ENCODE data around the gene SLC7A14. TPM values are rescaled to one million over a fixed set of nuclear protein-coding genes. Genes with fewer than 3 reads are reported as not detected.

Gene SLC7A14
- total RNA-seq, 1 experiment from 2014 or later: not detected

- no peaks in the 10 kb centered on the region for H3K9me2 ChIP-seq (replicated peaks; ENCODE audit: insufficient read depth, low read length)
- no peak overlapping the region for H3K9ac ChIP-seq (ENCODE audit: low read length)
- H4K20me1 ChIP-seq (ENCODE audit: insufficient read depth, low read depth, low read length): no peaks in the 10 kb centered on the region
- H3K27me3 ChIP-seq (ENCODE audit: low read length): no peaks in the 10 kb centered on the region
- no peaks in the 10 kb centered on the region for H3K4me1 ChIP-seq (ENCODE audit: low read length)
- H3K27ac ChIP-seq (ENCODE audit: low read length): no peak overlapping the region
- DNase-seq: no peak
- no peak overlapping the region for H3K4me2 ChIP-seq (ENCODE audit: low read depth, low read length, poor library complexity, severe bottlenecking)
- H3K9me3 ChIP-seq (ENCODE audit: low read length): no peaks in the 10 kb centered on the region
- no peak overlapping the region for H2AFZ ChIP-seq (ENCODE audit: low read length)
- H3K36me3 ChIP-seq (ENCODE audit: insufficient read depth, low read length): no peaks in the 10 kb centered on the region
- no peaks in the 10 kb centered on the region for H3K79me2 ChIP-seq (ENCODE audit: low read length)
- H3K4me3 ChIP-seq (ENCODE audit: low read length): no peak overlapping the region
Measured at GRCh38 chr3:170440344-170440743, 145.5 kb downstream of the SLC7A14 start.

- H3K9ac ChIP-seq (ENCODE audit: low read length): no peak overlapping the region
- no peak overlapping the region for H3K4me2 ChIP-seq (ENCODE audit: low read depth, low read length, poor library complexity, severe bottlenecking)
- H3K9me3 ChIP-seq (ENCODE audit: low read length): no peaks in the 10 kb centered on the region
- H3K36me3 ChIP-seq (ENCODE audit: insufficient read depth, low read length): no peaks in the 10 kb centered on the region
- no peak overlapping the region for H3K27ac ChIP-seq (ENCODE audit: low read length)
- no peaks in the 10 kb centered on the region for H3K79me2 ChIP-seq (ENCODE audit: low read length)
- H3K27me3 ChIP-seq (ENCODE audit: low read length): no peaks in the 10 kb centered on the region
- no peak for DNase-seq
- H3K4me1 ChIP-seq (ENCODE audit: low read length): no peaks in the 10 kb centered on the region
- H3K9me2 ChIP-seq (replicated peaks; ENCODE audit: insufficient read depth, low read length): no peaks in the 10 kb centered on the region
- H2AFZ ChIP-seq (ENCODE audit: low read length): no peak overlapping the region
- H3K4me3 ChIP-seq (ENCODE audit: low read length): no peak overlapping the region
- H4K20me1 ChIP-seq (ENCODE audit: insufficient read depth, low read depth, low read length): no peaks in the 10 kb centered on the region
Measured at GRCh38 chr3:170438836-170439235, 147.0 kb downstream of the SLC7A14 start.

- no peak overlapping the region for H3K4me3 ChIP-seq (ENCODE audit: low read length)
- no peaks in the 10 kb centered on the region for H3K79me2 ChIP-seq (ENCODE audit: low read length)
- no peaks in the 10 kb centered on the region for H3K4me1 ChIP-seq (ENCODE audit: low read length)
- no peak overlapping the region for H2AFZ ChIP-seq (ENCODE audit: low read length)
- no peaks in the 10 kb centered on the region for H3K9me3 ChIP-seq (ENCODE audit: low read length)
- no peaks in the 10 kb centered on the region for H3K27me3 ChIP-seq (ENCODE audit: low read length)
- no peaks in the 10 kb centered on the region for H3K36me3 ChIP-seq (ENCODE audit: insufficient read depth, low read length)
- H4K20me1 ChIP-seq (ENCODE audit: insufficient read depth, low read depth, low read length): no peaks in the 10 kb centered on the region
- no peak overlapping the region for H3K4me2 ChIP-seq (ENCODE audit: low read depth, low read length, poor library complexity, severe bottlenecking)
- H3K9ac ChIP-seq (ENCODE audit: low read length): no peak overlapping the region
- no peaks in the 10 kb centered on the region for H3K9me2 ChIP-seq (replicated peaks; ENCODE audit: insufficient read depth, low read length)
- no peak overlapping the region for H3K27ac ChIP-seq (ENCODE audit: low read length)
- no peak for DNase-seq
Measured at GRCh38 chr3:170437696-170438407, 148.0 kb downstream of the SLC7A14 start.

- Histone ChIP-seq H3K9me2 (replicated peaks; ENCODE audit: insufficient read depth, low read length) (no peaks in the 10 kb centered on the region), H4K20me1 (ENCODE audit: insufficient read depth, low read depth, low read length) (no peaks in the 10 kb centered on the region), H3K4me1 (ENCODE audit: low read length) (no peaks in the 10 kb centered on the region), H3K9me3 (ENCODE audit: low read length) (no peaks in the 10 kb centered on the region), H3K79me2 (ENCODE audit: low read length) (no peaks in the 10 kb centered on the region), H3K4me3 (ENCODE audit: low read length) (no peak overlapping the region), H3K9ac (ENCODE audit: low read length) (no peak overlapping the region), H3K27ac (ENCODE audit: low read length) (no peak overlapping the region), H2AFZ (ENCODE audit: low read length) (no peak overlapping the region), H3K27me3 (ENCODE audit: low read length) (no peaks in the 10 kb centered on the region), H3K36me3 (ENCODE audit: insufficient read depth, low read length) (no peaks in the 10 kb centered on the region), H3K4me2 (ENCODE audit: low read depth, low read length, poor library complexity, severe bottlenecking) (no peak overlapping the region)
- no peak for DNase-seq
Measured at GRCh38 chr3:170437176-170437575, 148.7 kb downstream of the SLC7A14 start.

GRCh38 chr3:170436697-170437096 lies 149.2 kb downstream of the SLC7A14 start:
- Histone ChIP-seq H3K4me3 (ENCODE audit: low read length) (no peak overlapping the region), H3K36me3 (ENCODE audit: insufficient read depth, low read length) (no peaks in the 10 kb centered on the region), H3K4me2 (ENCODE audit: low read depth, low read length, poor library complexity, severe bottlenecking) (no peak overlapping the region), H3K79me2 (ENCODE audit: low read length) (no peaks in the 10 kb centered on the region), H4K20me1 (ENCODE audit: insufficient read depth, low read depth, low read length) (no peaks in the 10 kb centered on the region), H3K9ac (ENCODE audit: low read length) (no peak overlapping the region), H3K27ac (ENCODE audit: low read length) (no peak overlapping the region), H3K9me3 (ENCODE audit: low read length) (no peaks in the 10 kb centered on the region), H2AFZ (ENCODE audit: low read length) (no peak overlapping the region), H3K9me2 (replicated peaks; ENCODE audit: insufficient read depth, low read length) (no peaks in the 10 kb centered on the region), H3K27me3 (ENCODE audit: low read length) (no peaks in the 10 kb centered on the region), H3K4me1 (ENCODE audit: low read length) (no peaks in the 10 kb centered on the region)
- DNase-seq: no peak

- no peaks in the 10 kb centered on the region for H4K20me1 ChIP-seq (ENCODE audit: insufficient read depth, low read depth, low read length)
- no peak overlapping the region for H3K4me2 ChIP-seq (ENCODE audit: low read depth, low read length, poor library complexity, severe bottlenecking)
- no peak overlapping the region for H3K27ac ChIP-seq (ENCODE audit: low read length)
- no peak overlapping the region for H3K4me3 ChIP-seq (ENCODE audit: low read length)
- H3K9me3 ChIP-seq (ENCODE audit: low read length): no peaks in the 10 kb centered on the region
- H3K36me3 ChIP-seq (ENCODE audit: insufficient read depth, low read length): no peaks in the 10 kb centered on the region
- H3K27me3 ChIP-seq (ENCODE audit: low read length): no peaks in the 10 kb centered on the region
- no peaks in the 10 kb centered on the region for H3K79me2 ChIP-seq (ENCODE audit: low read length)
- H2AFZ ChIP-seq (ENCODE audit: low read length): no peak overlapping the region
- no peaks in the 10 kb centered on the region for H3K9me2 ChIP-seq (replicated peaks; ENCODE audit: insufficient read depth, low read length)
- H3K9ac ChIP-seq (ENCODE audit: low read length): no peak overlapping the region
- DNase-seq: no peak
- H3K4me1 ChIP-seq (ENCODE audit: low read length): no peaks in the 10 kb centered on the region
Measured at GRCh38 chr3:170432416-170432815, 153.5 kb downstream of the SLC7A14 start.

- H3K27ac ChIP-seq (ENCODE audit: low read length): no peak overlapping the region
- H4K20me1 ChIP-seq (ENCODE audit: insufficient read depth, low read depth, low read length): no peaks in the 10 kb centered on the region
- no peak overlapping the region for H3K9ac ChIP-seq (ENCODE audit: low read length)
- H3K79me2 ChIP-seq (ENCODE audit: low read length): no peaks in the 10 kb centered on the region
- no peak for DNase-seq
- H3K9me2 ChIP-seq (replicated peaks; ENCODE audit: insufficient read depth, low read length): no peaks in the 10 kb centered on the region
- H3K9me3 ChIP-seq (ENCODE audit: low read length): no peaks in the 10 kb centered on the region
- no peak overlapping the region for H3K4me2 ChIP-seq (ENCODE audit: low read depth, low read length, poor library complexity, severe bottlenecking)
- H3K36me3 ChIP-seq (ENCODE audit: insufficient read depth, low read length): no peaks in the 10 kb centered on the region
- no peak overlapping the region for H2AFZ ChIP-seq (ENCODE audit: low read length)
- no peak overlapping the region for H3K4me3 ChIP-seq (ENCODE audit: low read length)
- H3K27me3 ChIP-seq (ENCODE audit: low read length): no peaks in the 10 kb centered on the region
- no peaks in the 10 kb centered on the region for H3K4me1 ChIP-seq (ENCODE audit: low read length)
Measured at GRCh38 chr3:170431054-170431453, 154.8 kb downstream of the SLC7A14 start.

- Histone ChIP-seq H3K4me2 (ENCODE audit: low read depth, low read length, poor library complexity, severe bottlenecking) (no peak overlapping the region), H3K27ac (ENCODE audit: low read length) (no peak overlapping the region), H3K4me3 (ENCODE audit: low read length) (no peak overlapping the region), H3K9me3 (ENCODE audit: low read length) (no peaks in the 10 kb centered on the region), H3K36me3 (ENCODE audit: insufficient read depth, low read length) (no peaks in the 10 kb centered on the region), H3K9ac (ENCODE audit: low read length) (no peak overlapping the region), H2AFZ (ENCODE audit: low read length) (no peak overlapping the region), H4K20me1 (ENCODE audit: insufficient read depth, low read depth, low read length) (no peaks in the 10 kb centered on the region), H3K9me2 (replicated peaks; ENCODE audit: insufficient read depth, low read length) (no peaks in the 10 kb centered on the region), H3K4me1 (ENCODE audit: low read length) (no peaks in the 10 kb centered on the region), H3K27me3 (ENCODE audit: low read length) (no peaks in the 10 kb centered on the region), H3K79me2 (ENCODE audit: low read length) (no peaks in the 10 kb centered on the region)
- DNase-seq: no peak
Measured at GRCh38 chr3:170429050-170429449, 156.8 kb downstream of the SLC7A14 start.

All from Karpas-422 (cell line).